IMR-90 (cell line): ENCODE results near the gene SRGAP3. TPM values are rescaled to one million over a fixed set of nuclear protein-coding genes. Genes with fewer than 3 reads are reported as not detected.

ENCODE experiments used
- ATAC-seq: fragments of 200-7000 bp; cut with Tn5 transposase; 2 replicates; pipeline ENCODE4 v1.9.1; 2020; ENCODE audit warnings: low read depth, mild to moderate bottlenecking, moderate library complexity
- BruUV-seq: library from RNA; stranded (reverse); fragments of 400-500 nt; replicated peaks from 2 replicates; lab custom pipeline; 2021; lab: Mats Ljungman, UMichigan
- CTCF ChIA-PET: fragments of 300-600 bp; formaldehyde crosslinking; extraction: SDS; loops from one replicate; lab custom pipeline; 2021; ENCODE audit warnings: antibody characterized with exemption; lab: Yijun Ruan, JAX
- POLR2A ChIA-PET: fragments of 300-600 bp; sonication (Branson Sonifier 250); formaldehyde crosslinking; loops from one replicate; lab custom pipeline; 2022; ENCODE audit warnings: antibody characterized with exemption; ENCODE audit not compliant: unreplicated experiment; lab: Charles Lee
- DNase-seq: peaks from one replicate; pipeline ENCODE4 v3.0.0; 2013
- H2AFZ ChIP-seq: replicated peaks from 2 replicates; pipeline ENCODE3; 2013; ENCODE audit warnings: low read length, mild to moderate bottlenecking; ENCODE audit not compliant: poor library complexity
- H2AK5ac ChIP-seq: 2 replicates; pipeline ENCODE4 v1.6.1; 2013; ENCODE audit warnings: low read depth, low read length, inconsistent platforms
- H2AK9ac ChIP-seq: replicated peaks from 2 replicates; pipeline ENCODE3; 2013; ENCODE audit warnings: mild to moderate bottlenecking, low read depth, low read length, moderate library complexity; ENCODE audit not compliant: poor library complexity
- H2BK120ac ChIP-seq: 2 replicates; pipeline ENCODE4 v1.6.1; 2013; ENCODE audit warnings: low read depth, low read length, inconsistent platforms
- H2BK15ac ChIP-seq: 3 replicates; pipeline ENCODE4 v1.6.1; 2013; ENCODE audit warnings: low read depth, low read length, inconsistent platforms
- H2BK20ac ChIP-seq: 2 replicates; pipeline ENCODE4 v1.6.1; 2013; ENCODE audit warnings: low read depth, mild to moderate bottlenecking, inconsistent platforms, low read length, moderate library complexity
- H2BK5ac ChIP-seq: 2 replicates; pipeline ENCODE4 v1.6.1; 2013; ENCODE audit warnings: mild to moderate bottlenecking, low read depth, low read length, inconsistent platforms; ENCODE audit not compliant: poor library complexity, severe bottlenecking
- H3K14ac ChIP-seq: replicated peaks from 2 replicates; pipeline ENCODE4 v1.6.1; 2013; ENCODE audit warnings: low read depth, low read length, inconsistent platforms
- H3K18ac ChIP-seq: 2 replicates; pipeline ENCODE4 v1.6.1; 2013; ENCODE audit warnings: low read depth, low read length, control low read depth
- H3K23ac ChIP-seq: 2 replicates; pipeline ENCODE4 v1.6.1; 2013; ENCODE audit warnings: low read depth, low read length, inconsistent platforms
- H3K27ac ChIP-seq: 2 replicates; pipeline ENCODE4 v1.5.1; 2013; ENCODE audit warnings: mild to moderate bottlenecking, control low read depth, low read length; ENCODE audit not compliant: insufficient read depth
- H3K27me3 ChIP-seq: 2 replicates; pipeline ENCODE4 v1.6.1; 2013; ENCODE audit warnings: low read length; ENCODE audit not compliant: control insufficient read depth, insufficient read depth
- H3K36me3 ChIP-seq: 2 replicates; pipeline ENCODE4 v1.6.1; 2013; ENCODE audit warnings: low read length, mixed read lengths; ENCODE audit not compliant: control insufficient read depth, insufficient read depth
- H3K4ac ChIP-seq: 2 replicates; pipeline ENCODE4 v1.6.1; 2013; ENCODE audit warnings: low read depth, low read length, inconsistent platforms
- H3K4me1 ChIP-seq: 2 replicates; pipeline ENCODE4 v1.6.1; 2013; ENCODE audit warnings: low read length, mixed read lengths; ENCODE audit not compliant: control insufficient read depth, insufficient read depth
- H3K4me2 ChIP-seq: 2 replicates; pipeline ENCODE4 v1.6.1; 2013; ENCODE audit warnings: low read depth, mild to moderate bottlenecking, control low read depth, low read length, moderate library complexity
- H3K4me3 ChIP-seq: 2 replicates; pipeline ENCODE4 v1.5.1; 2013; ENCODE audit warnings: low read depth, mild to moderate bottlenecking, control low read depth, low read length, moderate library complexity; ENCODE audit not compliant: insufficient read depth
- H3K56ac ChIP-seq: 2 replicates; pipeline ENCODE4 v1.6.1; 2013; ENCODE audit warnings: low read length, inconsistent platforms; ENCODE audit not compliant: insufficient read depth; ENCODE audit errors: extremely low read depth
- H3K79me1 ChIP-seq, 2 experiments: 2 replicates each; pipeline ENCODE4 v1.6.1; 2013; ENCODE audit warnings: low read length in 2 of 2, inconsistent platforms in 1 of 2, low read depth in 1 of 2
- H3K9ac ChIP-seq: 2 replicates; pipeline ENCODE4 v1.6.1; 2013; ENCODE audit warnings: low read depth, low read length, control low read depth
- H3K9me1 ChIP-seq: 2 replicates; pipeline ENCODE4 v1.6.1; 2013; ENCODE audit warnings: low read length, inconsistent platforms; ENCODE audit not compliant: insufficient read depth
- H3K9me3 ChIP-seq: 2 replicates; pipeline ENCODE4 v1.6.1; 2013; ENCODE audit warnings: low read length; ENCODE audit not compliant: control insufficient read depth, insufficient read depth
- H4K20me1 ChIP-seq: 2 replicates; pipeline ENCODE4 v1.6.1; 2013; ENCODE audit warnings: low read length, inconsistent platforms; ENCODE audit not compliant: insufficient read depth
- H4K5ac ChIP-seq: 2 replicates; pipeline ENCODE4 v1.6.1; 2013; ENCODE audit warnings: mild to moderate bottlenecking, low read depth, low read length, control low read depth
- H4K8ac ChIP-seq, 2 experiments: 2 replicates each; pipeline ENCODE4 v1.6.1; 2013; ENCODE audit warnings: low read depth in 2 of 2, low read length in 2 of 2, control low read depth in 1 of 2, inconsistent platforms in 1 of 2
- H4K91ac ChIP-seq: 2 replicates; pipeline ENCODE4 v1.6.1; 2013; ENCODE audit warnings: low read depth, low read length, inconsistent platforms; ENCODE audit not compliant: insufficient read depth
- BHLHE40 ChIP-seq: fragments of 150-350 bp; IDR thresholded peaks from 2 replicates; pipeline ENCODE4 v1.6.1; 2016; ENCODE audit warnings: mild to moderate bottlenecking, low read depth, low read length
- CHD1 ChIP-seq: IDR thresholded peaks from 2 replicates; pipeline ENCODE4 v1.6.1; 2012; ENCODE audit warnings: low read depth, low read length, improper control_type of control experiment
- CTCF ChIP-seq: conservative IDR thresholded peaks from 2 replicates; pipeline ENCODE4 v1.5.1; 2012; ENCODE audit warnings: mild to moderate bottlenecking, low read depth, low read length, improper control_type of control experiment
- ELK1 ChIP-seq: fragments of 150-350 bp; IDR thresholded peaks from 2 replicates; pipeline ENCODE4 v1.6.1; 2016; ENCODE audit warnings: low read depth, mild to moderate bottlenecking, low read length, moderate library complexity, borderline replicate concordance
- FOS ChIP-seq: fragments of 150-350 bp; IDR thresholded peaks from 2 replicates; pipeline ENCODE4 v1.6.1; 2016; ENCODE audit warnings: low read depth, low read length
- NFE2L2 ChIP-seq: fragments of 150-350 bp; IDR thresholded peaks from 2 replicates; pipeline ENCODE4 v1.6.1; 2016; ENCODE audit warnings: low read depth, mild to moderate bottlenecking, low read length
- RAD21 ChIP-seq: IDR thresholded peaks from 2 replicates; pipeline ENCODE4 v1.6.1; 2012; ENCODE audit warnings: low read length, improper control_type of control experiment
- USF2 ChIP-seq: fragments of 150-350 bp; IDR thresholded peaks from 2 replicates; pipeline ENCODE4 v1.6.1; 2017; ENCODE audit warnings: mild to moderate bottlenecking, antibody characterized with exemption, low read length, low read depth
- WGBS, 2 experiments: methylation state at CpG; one replicate each; pipeline versions ENCODE4 v1.1.5 to v1.1.7; 2013; ENCODE audit warnings: missing lambda C conversion rate in 2 of 2; ENCODE audit not compliant: insufficient read length in 1 of 2; ENCODE audit errors: extremely low coverage in 2 of 2; 5-methylcytosine and 5-hydroxymethylcytosine counted together
- dilution Hi-C: fragments of 300-500 bp; cut with HindIII; formaldehyde crosslinking; loops from one replicate; pipeline ENCODE4 v1.14.3; 2018; ENCODE audit warnings: low sequenced_read_pairs; ENCODE audit not compliant: unreplicated experiment
- in situ Hi-C: fragments of 300-500 bp; cut with MboI; formaldehyde crosslinking; loops from 3 replicates; pipeline ENCODE4 v1.14.3; 2019; ENCODE audit warnings: low sequenced_read_pairs, inconsistent platforms, mixed read lengths
- intact Hi-C: fragments of 100-400 bp; cut with micrococcal nuclease; formaldehyde crosslinking; loops from 2 replicates; pipeline ENCODE4 v1.10.0; 2022
- polyA plus RNA-seq, 3 experiments: library from polyadenylated mRNA; depleted of rRNA; stranded (reverse); fragments of >200 nt; gene quantifications; 2 replicates each; pipeline ENCODE4 v1.2.3, GENCODE V29; 2012; ENCODE audit warnings: low replicate concordance in 1 of 3
- total RNA-seq: library from RNA; depleted of rRNA; stranded (reverse); fragments of >200 nt; gene quantifications from 2 replicates; pipeline ENCODE4 v1.2.3, GENCODE V29; 2012

The SRGAP3 gene
- total and polyA plus RNA-seq, 2 of the 4 experiments (the other 2 are of a cell fraction): 0.68 to 1.4 TPM

GRCh38 chr3:9119331-9119730, 130.1 kb downstream of the SRGAP3 start:
- Histone ChIP-seq H4K5ac (no peak overlapping the region), H3K79me1 (no peaks in the 10 kb centered on the region), H3K4me2 (no peak overlapping the region), H2BK5ac (no peak overlapping the region), H2BK15ac (no peak overlapping the region), H4K20me1 (no peaks in the 10 kb centered on the region), H3K4me1 (no peaks in the 10 kb centered on the region), H3K18ac (no peak overlapping the region), H3K4ac (no peak overlapping the region), H3K14ac (no peak overlapping the region), H3K27ac (no peak overlapping the region), H2AFZ (no peak overlapping the region), H3K56ac (no peak overlapping the region), H3K9ac (no peak overlapping the region), H3K4me3 (no peak overlapping the region), H3K27me3 (peaks cover 2% of the 10 kb centered on the region; the same call in 1 of the 2 replicates), H2BK120ac (no peak overlapping the region), H3K23ac (no peak overlapping the region), H3K9me3 (no peaks in the 10 kb centered on the region), H3K9me1 (no peaks in the 10 kb centered on the region), H4K8ac (no peak overlapping the region), H3K36me3 (no peaks in the 10 kb centered on the region), H2AK9ac (no peak overlapping the region), H2BK20ac (no peak overlapping the region), H4K91ac (no peak overlapping the region), H2AK5ac (no peak overlapping the region)
- DNase-seq (no peak), ATAC-seq (no peak)
- in situ Hi-C loops (no loop called here), dilution Hi-C loops (no loop called here), intact Hi-C loops (no loop called here)
- WGBS, 2 experiments: 0% methylated on average over 1 of the region's 4 CpGs; no CpG with 5 or more reads in 1 of the 2 experiments
- TF ChIP-seq USF2 (no peak), CTCF (no peak), BHLHE40 (no peak), ELK1 (no peak), CHD1 (no peak), NFE2L2 (no peak), RAD21 (no peak), FOS (no peak)
- POLR2A ChIA-PET: no interaction called here
- BruUV-seq: no TSS peak
- CTCF ChIA-PET: no interaction called here
